ENCODE measurements around the gene DOCK3.

Gene DOCK3

GRCh38 chr3:50674349-50675178 lies at the start of gene DOCK3:
Gene DOCK3 (plus strand): TSS chr3:50674927. CDS start chr3:50675264, 337 bp downstream.
- peak; percentile 8 to 32 (median 20) for DNase-seq

GRCh38 chr3:50625231-50626182 lies 49.2 kb upstream of the DOCK3 start:
- DNase-seq, result no peak

- no peak for DNase-seq
Observed at GRCh38 chr3:50626401-50626800, 48.3 kb upstream of the DOCK3 start.

GRCh38 chr3:50627407-50628051 lies 47.2 kb upstream of the DOCK3 start:
- DNase-seq, result no peak

- DNase-seq, result no peak
Observed at GRCh38 chr3:50628601-50629000, 46.1 kb upstream of the DOCK3 start.

GRCh38 chr3:50630394-50630793 lies 44.3 kb upstream of the DOCK3 start:
- no peak for DNase-seq

GRCh38 chr3:50630877-50631276 lies 43.9 kb upstream of the DOCK3 start:
- DNase-seq, result no peak

- DNase-seq, result no peak
Observed at GRCh38 chr3:50632450-50632849, 42.3 kb upstream of the DOCK3 start.

- DNase-seq, result no peak
Observed at GRCh38 chr3:50633230-50633790, 41.4 kb upstream of the DOCK3 start.

- no peak for DNase-seq
Observed at GRCh38 chr3:50635066-50635465, 39.7 kb upstream of the DOCK3 start.

- DNase-seq, result no peak
Observed at GRCh38 chr3:50637011-50637410, 37.7 kb upstream of the DOCK3 start.

GRCh38 chr3:50637945-50638344 lies 36.8 kb upstream of the DOCK3 start:
- DNase-seq, result no peak

- no peak for DNase-seq
Observed at GRCh38 chr3:50639055-50639494, 35.7 kb upstream of the DOCK3 start.

GRCh38 chr3:50642382-50642781 lies 32.3 kb upstream of the DOCK3 start:
- DNase-seq, result no peak

GRCh38 chr3:50644561-50644960 lies 30.2 kb upstream of the DOCK3 start:
- no peak for DNase-seq

GRCh38 chr3:50645378-50645777 lies 29.3 kb upstream of the DOCK3 start:
- no peak for DNase-seq

GRCh38 chr3:50648313-50648712 lies 26.4 kb upstream of the DOCK3 start:
- DNase-seq, result no peak

GRCh38 chr3:50648944-50649343 lies 25.8 kb upstream of the DOCK3 start:
- DNase-seq, result no peak

GRCh38 chr3:50649451-50649931 lies 25.2 kb upstream of the DOCK3 start:
- no peak for DNase-seq

- DNase-seq, result no peak
Observed at GRCh38 chr3:50650018-50650417, 24.7 kb upstream of the DOCK3 start.

GRCh38 chr3:50651445-50651844 lies 23.3 kb upstream of the DOCK3 start:
- no peak for DNase-seq

- DNase-seq, result no peak
Observed at GRCh38 chr3:50651920-50652529, 22.7 kb upstream of the DOCK3 start.

Data from activated CD4-positive, CD25-positive, alpha-beta regulatory T cell (primary cell).